PC-9 (cell line): ENCODE results near the gene TAF6.

ENCODE experiments used
- CTCF ChIP-seq: fragments of 200-600 bp; sonication (generic); conservative IDR thresholded peaks from 2 replicates; pipeline ENCODE4 v1.6.1; 2017; ENCODE audit warnings: mixed run types, antibody characterized with exemption, mild to moderate bottlenecking, moderate library complexity
- EZH2 ChIP-seq: fragments of 200-600 bp; sonication (generic); IDR thresholded peaks from 2 replicates; pipeline ENCODE4 v1.8.0; 2017; ENCODE audit warnings: antibody characterized with exemption, low read depth

- no peak for TF ChIP-seq CTCF
- no peak for TF ChIP-seq EZH2
Observed at GRCh38 chr7:100115026-100115425, 4.1 kb downstream of the TAF6 start.
